ENCODE measurements around the gene FKBP6.
"Not testable (repeated sequence)": the region's sequence is repeated elsewhere in the genome, so short reads cannot be mapped to it uniquely, and the experiment has no call there.

The FKBP6 gene, protein sequence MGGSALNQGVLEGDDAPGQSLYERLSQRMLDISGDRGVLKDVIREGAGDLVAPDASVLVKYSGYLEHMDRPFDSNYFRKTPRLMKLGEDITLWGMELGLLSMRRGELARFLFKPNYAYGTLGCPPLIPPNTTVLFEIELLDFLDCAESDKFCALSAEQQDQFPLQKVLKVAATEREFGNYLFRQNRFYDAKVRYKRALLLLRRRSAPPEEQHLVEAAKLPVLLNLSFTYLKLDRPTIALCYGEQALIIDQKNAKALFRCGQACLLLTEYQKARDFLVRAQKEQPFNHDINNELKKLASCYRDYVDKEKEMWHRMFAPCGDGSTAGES

DNA sequence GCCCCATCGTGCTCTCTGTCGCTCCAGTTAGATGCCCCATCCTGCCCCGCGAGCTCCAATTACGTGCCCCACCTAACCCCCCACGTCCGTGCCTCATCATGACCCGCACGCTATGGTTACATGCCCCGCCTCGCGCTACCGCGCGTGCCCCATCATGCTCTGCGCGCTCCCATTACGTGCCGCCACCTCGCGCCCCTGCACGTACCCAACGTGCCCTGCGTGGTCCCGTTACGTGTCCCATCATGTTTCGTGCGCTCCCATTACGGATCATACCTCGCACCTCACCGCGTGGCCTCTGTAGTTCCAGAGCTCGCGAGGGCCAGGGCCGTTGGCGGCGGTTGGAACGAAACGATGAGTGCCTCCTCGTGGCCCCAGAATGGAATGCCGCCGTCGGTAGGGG is at the start of gene FKBP6, which contains the start of gene TRIM50:
Gene FKBP6 (plus strand): TSS at position 240 of the 400 bp plus-strand sequence. CDS start 268 bp downstream, outside the sequence.
Gene TRIM50 (minus strand): TSS at position 161 of the 400 bp plus-strand sequence. CDS start 3,295 bp downstream, outside the sequence.
- not testable (repeated sequence) for DNase-seq

DNA sequence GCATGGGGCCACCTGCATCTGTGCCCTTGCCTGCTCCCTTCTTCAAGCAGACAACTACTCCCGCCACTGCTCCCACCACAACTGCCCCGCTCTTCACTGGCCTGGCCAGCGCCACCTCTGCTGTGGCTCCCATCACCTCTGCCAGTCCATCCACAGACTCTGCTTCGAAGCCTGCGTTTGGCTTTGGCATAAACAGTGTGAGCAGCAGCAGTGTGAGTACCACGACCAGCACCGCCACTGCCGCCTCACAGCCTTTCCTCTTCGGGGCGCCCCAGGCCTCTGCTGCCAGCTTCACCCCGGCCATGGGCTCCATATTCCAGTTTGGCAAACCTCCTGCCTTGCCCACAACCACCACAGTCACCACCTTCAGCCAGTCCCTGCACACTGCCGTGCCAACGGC is 30.7 kb upstream of the FKBP6 start:
- not testable (repeated sequence) for DNase-seq

DNA sequence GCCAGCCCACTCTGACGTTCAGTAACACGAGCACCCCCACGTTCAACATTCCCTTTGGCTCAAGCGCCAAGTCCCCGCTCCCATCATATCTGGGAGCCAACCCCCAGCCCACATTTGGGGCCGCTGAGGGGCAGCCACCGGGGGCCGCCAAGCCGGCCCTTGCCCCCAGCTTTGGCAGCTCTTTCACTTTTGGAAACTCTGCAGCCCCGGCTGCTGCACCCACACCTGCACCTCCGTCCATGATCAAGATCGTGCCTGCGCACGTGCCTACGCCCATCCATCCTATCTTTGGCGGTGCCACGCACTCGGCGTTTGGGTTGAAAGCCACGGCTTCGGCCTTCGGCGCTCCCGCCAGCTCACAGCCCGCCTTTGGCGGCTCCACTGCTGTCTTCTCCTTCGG is 30.3 kb upstream of the FKBP6 start:
- DNase-seq, result not testable (repeated sequence)

DNA sequence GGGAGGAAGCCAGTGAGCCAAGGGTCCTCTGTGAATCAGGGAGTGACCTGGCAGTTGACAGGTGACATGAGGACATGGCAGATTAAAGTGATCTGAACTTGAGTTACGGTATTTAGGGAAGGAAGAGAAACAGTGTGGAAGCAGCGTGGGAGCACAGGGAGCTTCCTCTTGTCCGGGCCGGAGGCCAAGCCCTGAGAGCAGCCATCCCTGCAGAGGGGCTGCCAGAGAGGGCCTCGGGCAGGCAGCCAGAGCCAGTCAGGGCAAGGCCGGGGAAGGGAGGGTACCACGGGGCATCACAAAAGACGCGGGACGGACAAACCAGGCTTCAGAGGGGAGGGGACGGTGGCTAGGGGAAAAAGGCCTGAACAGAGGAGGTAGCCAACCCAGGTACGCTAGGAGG is 28.1 kb upstream of the FKBP6 start:
- DNase-seq, result not testable (repeated sequence)

DNA sequence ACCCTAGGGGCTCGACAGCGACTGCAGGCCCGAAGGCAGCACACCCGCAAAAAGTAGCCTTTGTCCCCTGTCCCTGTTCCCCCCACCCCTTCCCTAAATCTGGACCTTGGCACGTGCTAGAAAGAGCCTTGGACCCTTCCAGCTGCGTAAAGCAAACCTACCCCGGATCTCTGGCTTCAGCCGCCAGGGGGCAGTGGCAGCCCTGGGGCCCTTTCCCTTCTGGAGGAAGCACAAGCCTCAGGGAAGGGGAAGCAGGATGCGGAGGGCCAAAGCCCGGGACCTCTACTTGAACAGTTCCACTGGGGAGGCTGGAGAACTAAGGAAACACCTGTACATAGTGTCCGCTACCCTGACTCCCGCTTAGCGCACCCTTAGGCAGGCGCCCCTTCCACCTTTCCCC is 26.9 kb upstream of the FKBP6 start:
- not testable (repeated sequence) for DNase-seq

DNA sequence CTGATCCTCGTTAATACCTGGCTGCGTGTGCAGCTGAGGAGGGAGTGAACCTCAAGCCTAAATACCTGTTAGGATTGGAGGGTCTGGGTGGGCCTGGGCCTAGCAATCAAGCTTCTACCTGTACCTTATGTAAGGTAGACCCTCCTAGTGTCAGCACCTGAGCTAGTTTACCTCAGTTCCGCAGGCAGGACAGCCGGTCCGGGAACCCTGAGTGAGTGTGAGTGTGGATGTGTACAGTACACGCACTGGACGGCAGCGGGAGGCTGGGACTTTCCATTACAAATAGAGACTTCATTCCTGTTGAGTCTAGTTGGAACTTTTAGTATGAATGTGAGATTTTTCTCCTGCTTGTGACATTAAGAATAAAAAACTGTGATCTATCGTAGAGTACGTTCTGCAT is 25.1 kb upstream of the FKBP6 start:
- DNase-seq, result not testable (repeated sequence)

DNA sequence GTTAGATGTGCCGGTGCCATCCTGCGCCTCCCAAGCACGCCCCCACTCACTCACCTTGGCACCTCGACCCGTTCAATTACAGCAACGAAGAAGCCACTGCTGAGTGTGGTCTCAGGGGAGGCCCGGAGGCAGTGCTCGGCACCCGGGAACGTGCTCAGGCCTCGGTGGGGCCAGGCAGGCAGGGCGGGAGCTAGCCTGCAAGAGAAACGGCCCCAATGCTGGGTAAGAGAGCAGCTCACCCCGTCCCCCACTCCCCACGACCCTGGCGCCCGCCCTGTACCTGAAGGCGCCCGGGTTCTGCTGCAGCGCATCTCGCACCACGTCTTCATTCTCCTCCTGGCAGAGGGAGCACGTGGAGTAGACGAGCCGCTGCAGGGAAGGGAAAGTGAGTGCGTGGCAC is 24.4 kb upstream of the FKBP6 start:
- DNase-seq, result no peak

DNA sequence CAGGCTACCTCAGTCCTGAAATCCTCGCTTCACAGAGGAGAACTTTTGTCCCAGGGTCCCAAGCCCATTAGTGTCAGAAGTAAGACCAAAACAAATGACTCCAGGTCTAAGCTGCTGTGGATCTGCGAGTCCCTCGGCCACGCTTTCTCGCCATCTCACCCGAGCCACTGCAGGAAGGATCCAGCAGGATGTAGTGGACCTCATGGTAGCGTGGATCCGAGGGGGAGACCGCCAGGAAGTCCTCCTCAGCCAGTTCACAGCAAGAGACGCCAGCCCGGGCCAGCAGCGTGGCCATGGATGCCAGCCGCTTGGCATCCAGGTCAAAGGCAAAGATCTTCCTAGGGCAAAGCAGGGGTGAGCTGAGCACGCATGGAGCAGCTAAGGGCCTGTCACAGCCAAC is 23.9 kb upstream of the FKBP6 start:
- DNase-seq, result no peak

DNA sequence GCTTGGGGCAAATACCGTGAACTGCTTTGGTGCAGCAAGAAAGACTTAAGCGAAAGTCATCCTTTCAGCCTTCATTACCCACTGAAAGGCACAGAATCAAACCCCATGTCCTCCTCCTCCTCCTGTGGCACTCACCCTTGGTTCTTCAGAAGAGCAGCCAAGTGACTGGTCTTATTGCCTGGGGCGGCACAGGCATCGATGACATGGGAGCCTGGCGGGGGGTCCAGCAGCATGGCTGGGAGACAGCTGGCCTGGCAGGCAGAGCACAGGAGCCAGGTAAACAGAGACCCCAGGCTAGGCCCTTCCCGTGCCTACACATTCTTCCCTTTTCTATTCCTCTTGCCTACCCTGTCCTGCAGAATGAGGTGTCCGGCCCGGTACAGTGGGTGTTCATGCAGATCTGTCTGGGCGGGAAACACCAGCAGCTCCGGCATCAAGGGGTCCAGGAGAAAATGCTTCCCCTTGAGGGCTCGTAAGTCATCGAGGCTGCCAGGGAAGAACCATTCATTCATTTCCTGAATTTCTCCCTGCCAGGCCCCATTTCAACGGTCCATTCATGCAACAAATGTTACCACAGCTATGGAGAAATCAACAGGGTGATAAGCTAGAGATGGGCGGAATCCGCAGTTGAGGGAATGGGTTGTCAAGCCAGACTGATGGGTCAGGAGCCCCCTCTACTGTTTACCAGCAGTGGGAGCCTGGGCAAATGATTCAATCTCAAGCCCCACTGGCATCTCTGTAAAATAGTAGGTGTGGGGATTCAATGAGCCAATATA is 23.2 kb upstream of the FKBP6 start:
- not testable (repeated sequence) for DNase-seq

DNA sequence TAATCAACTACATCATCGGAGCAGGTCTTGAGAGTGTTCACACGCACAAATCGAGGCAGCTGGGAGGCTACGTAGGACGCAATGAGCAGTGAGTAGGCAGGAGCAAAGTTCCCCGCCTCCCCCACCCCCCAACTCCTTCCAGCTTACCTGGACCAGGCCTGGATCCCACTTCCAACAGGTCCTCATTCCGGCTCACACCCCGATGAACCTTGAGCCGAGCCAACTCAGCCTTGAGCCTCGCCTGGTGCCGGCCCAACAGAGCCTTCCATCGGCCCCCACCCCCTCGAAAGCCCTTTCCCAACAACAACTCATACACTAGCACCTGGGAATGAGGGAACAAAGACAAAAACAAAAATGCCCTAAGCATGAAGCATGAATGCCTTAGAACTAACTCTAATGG is 20.5 kb upstream of the FKBP6 start:
- DNase-seq, result no peak

DNA sequence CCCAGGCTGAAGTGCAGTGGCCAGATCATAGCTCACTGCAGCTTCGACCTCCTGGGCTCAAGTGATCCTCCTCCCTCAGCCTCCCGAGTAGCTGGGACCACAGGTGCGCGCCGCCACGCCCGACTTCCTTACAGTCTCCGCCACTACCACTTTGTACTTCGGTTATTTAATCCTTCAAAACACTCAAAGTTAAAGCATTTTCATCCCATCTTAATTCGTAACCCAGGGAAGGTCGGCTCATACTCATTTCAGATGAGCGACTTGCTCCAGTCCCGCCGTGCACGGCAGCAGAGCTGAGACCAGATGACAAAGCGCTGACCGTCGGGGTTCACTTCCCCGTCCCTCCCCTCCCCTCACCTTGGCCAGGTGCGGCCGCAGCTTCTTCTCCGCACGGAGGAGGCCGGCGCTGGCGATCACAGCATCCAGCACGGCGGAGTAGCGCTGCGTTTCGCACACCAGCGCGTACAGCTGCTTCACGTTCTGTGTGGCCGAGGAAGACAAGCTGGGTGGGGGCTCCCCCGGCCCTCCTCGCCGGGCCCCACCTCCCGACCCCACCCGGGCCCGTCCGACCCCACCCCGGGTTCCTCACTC is 19.8 kb upstream of the FKBP6 start:
- DNase-seq, result no peak

DNA sequence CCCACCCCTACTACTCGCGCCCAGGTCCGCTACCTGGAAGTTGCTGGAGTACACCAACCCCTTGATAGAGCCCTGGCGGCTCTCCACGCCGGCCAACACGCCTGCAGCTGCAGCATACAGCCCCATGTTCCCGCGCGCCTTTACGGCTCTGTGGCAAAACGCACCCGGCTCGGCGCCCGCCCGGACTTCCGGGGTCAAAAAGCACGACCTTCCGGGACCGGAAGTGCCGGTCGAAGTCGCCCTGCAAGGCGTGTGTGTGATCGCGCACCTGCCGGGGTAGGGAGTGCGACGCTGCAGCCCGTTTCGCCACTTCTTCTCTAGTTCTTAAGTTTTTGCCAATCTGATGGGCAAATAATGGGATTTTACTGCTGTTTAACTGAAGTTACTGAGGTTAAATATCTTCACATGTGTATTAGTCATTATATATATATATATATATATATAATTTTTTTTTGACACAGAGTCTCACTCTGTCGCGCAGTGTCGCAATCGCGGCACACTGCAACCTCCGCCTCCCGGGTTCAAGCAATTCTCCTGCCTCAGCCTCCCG is 19.2 kb upstream of the FKBP6 start, which contains the start of gene NSUN5:
Gene NSUN5 (minus strand): TSS at position 162 of the 550 bp plus-strand sequence. CDS start 36 bp downstream, at position 126.
- peak; percentile 69 for DNase-seq

DNA sequence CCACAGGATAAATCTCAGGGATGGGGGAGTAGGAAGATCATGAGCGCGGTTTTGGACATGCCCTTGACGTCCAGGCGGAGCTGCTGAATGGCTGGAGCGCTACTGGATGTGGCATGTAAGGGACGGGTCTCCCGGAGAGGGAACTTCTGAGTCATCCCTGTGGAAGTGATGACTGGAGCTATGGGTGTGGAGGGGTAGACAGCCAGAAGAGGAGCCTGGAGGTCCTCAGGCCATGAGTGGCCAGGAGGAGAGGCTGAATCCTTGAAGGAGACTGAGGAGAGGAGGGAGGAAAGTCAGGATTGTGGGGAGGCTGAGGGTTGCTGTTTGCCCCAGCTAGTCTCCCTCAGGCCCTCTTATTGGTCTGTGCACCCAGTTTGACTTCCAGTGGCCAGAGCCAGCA is 16.5 kb upstream of the FKBP6 start:
- not testable (repeated sequence) for DNase-seq

DNA sequence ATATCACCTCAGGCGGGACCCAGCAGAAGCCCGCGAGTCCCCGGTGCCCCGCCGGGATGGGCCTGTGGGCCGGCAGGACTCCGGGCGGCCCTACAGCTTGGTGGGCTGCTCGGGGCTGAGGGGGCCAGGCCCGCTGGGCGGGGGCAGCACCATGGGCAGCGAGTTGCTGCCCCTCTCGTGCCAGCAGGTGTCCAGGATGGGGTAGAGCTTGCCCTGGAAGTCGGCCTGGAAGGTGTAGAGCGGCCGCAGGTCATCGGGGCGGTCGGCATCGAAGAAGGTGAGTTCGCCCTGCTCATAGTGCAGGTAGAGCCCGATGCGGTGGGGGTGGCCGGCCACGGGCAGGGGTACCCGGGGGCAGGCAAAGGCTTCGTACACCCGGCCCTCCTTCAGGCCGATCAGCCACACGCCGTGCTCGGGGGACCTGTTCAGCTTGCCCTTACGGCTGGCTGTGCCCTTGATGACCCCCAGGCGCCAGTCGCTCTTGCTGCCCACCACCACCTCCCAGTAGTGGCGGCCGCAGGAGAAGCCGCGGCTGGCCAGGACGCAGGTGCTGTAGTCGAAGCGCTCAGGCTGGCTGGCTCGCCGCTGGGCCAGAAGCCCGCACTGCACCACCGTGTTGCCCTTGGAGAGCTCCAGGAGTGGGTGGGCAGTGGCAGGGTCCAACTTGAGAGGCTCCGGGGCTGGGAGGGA is 15.0 kb upstream of the FKBP6 start:
- DNase-seq, result no peak

DNA sequence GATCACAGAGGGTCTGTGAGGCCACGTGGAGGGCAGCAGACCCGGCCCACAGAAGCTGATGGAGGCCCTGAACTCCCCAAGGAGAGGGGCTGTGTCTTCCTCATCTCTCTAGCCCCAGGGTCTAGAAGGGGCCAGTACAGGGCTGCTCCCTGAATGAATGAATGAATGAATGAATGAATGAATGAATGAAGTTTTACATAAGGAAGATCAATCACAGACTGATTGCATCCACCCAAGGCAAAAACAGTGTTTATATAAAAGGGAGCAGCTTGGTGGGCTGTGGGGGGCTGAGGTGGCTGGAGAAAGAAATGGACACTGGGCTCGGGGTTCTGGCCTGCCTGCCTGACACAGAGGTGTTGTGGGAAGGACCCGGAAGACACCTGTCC is 14.4 kb upstream of the FKBP6 start:
- DNase-seq, result no peak

DNA sequence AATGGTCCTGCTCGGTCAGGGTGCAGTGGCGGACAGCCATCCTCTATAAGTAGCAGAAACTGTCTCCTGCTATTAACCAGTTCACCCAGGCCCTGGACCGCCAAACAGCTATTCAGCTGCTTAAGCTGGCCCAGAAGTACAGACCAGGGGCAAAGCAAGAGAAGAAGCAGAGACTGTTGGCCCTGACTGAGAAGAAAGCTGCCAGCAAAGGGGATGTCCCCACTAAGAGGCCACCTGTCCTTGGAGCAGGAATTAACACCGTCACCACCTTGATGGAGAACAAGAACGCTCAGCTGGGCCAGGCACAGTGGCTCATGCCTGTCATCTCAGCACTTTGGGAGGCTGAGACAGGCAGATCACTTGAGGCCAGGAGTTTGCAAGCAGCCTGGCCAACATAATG is 13.7 kb upstream of the FKBP6 start:
- no peak for DNase-seq

DNA sequence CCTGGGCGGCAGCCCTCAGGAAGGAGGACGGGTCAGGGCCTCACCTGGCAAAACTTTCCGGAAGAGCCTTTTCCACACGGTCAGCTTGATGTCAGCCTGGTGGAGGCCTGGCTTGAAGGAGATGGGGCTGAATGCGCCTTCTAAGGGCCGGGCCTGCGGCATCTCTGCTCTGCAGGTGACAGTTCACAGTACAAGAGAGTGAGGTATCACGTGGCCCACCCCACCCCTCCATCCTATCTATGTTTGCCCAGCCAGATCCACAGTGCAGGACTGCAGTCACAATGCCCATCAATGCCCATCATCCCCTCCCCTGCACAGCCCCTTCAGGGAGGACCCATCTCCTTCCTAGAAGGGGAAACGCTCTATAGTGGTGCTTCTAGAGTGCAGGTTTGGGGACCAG is 11.4 kb upstream of the FKBP6 start:
- no peak for DNase-seq

DNA sequence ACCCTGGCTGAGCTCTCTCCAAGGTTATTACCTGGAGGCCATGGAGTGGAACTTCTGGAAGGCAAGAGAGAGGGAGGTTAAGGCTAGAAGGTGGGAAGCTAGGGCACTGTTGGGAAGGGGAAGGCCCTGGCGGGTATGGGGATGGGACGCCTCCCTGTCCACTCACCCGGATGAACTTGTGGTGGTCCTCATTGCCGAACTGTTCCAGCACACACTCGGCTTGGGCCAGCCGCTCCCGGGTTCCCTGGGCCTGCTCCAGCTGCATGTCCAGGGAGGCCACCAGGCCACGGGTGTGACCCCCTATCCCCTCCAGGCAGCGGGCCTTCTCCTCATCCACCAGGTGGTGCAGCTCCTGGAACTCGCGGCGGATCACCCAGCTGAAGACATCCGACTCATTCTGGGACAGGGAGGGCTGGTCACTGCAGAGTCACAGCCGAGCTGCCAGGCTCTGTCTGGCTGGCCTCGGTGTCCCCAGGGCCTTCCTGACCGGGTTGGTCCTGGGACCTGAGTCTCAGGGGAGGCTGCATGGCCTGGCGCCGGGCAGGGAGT is 9.2 kb upstream of the FKBP6 start:
- DNase-seq, result not testable (repeated sequence)

DNA sequence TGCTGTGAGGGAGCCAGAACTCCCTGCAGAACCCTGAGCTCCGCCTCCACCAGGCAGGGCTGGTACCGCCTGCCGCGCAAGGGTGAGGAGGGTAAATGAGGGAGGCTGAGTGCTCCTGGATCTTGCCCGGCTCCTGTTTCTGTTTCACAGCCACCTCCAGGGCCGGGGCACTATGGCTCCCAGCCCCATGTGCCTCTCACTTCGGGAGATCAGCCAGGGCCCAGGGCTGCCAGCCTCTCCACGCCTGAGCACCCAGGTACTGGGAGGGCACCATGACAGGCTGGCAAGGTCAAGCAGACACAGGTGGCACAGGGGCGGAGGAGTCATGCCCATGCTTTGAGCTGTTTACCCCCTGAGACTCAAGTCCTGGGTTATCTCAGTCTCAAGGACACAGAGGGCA is 8.4 kb upstream of the FKBP6 start:
- DNase-seq, result not testable (repeated sequence)

DNA sequence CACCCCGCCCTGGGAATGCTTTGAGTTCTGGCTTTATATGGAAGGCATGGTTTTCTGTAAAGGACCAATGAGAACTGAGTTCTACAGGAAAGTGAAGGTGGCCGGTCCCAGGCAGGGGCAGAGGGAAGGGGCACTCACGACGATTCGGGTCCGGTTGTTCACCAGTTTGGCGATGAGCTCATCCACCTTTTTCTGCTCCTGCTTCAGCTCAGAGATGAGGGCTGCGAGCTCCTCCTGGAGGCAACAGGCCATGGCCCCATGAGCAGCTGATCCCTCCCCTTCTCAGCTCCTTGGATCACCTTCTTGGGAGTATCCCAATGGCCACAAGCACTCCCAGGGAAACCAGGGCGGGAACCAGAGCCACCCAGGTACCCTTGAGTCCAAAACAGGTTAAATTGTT is 8.0 kb upstream of the FKBP6 start:
- DNase-seq, result not testable (repeated sequence)

DNA sequence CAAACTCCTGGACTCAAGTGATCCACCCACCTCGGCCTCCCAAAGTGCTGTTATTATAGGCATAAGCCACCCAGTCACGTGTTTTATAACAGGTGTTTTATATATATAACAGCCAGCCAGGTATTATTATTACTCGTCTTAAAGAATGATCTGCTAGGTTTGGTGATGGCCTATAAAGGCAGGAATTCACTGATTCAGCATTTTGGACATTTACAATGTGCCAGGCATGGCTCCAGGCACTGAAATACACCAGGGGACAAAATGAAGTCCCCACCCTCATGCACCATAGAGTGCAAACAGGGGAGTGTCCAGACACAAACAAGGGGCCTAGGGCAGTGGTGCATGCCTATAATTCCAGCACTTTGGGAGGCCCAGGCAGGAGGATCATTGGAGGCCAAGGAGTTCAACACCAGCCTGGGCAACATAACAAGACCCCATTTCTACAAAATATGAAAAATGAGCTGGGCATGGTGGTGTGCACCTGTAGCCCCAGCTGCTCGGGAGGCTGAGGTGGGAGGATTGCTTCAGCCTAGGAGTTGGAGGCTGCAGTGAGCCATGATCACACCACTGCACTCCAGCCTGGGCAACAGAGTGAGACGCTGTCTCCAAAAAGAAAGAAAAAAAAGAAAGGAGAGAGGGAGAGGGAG is 4.4 kb upstream of the FKBP6 start:
- DNase-seq, result not testable (repeated sequence)

Measured in COR-L47 (cell line).